Tongue (tissue), 2 donors: Measurements from ENCODE around the gene TBC1D22A. TPM values are rescaled to one million over a fixed set of nuclear protein-coding genes. Genes with fewer than 3 reads are reported as not detected.
"Not testable (repeated sequence)": the region's sequence is repeated elsewhere in the genome, so short reads cannot be mapped to it uniquely, and the experiment has no call there.

Source experiments
- DNase-seq: peaks from one replicate; pipeline ENCODE4 v3.0.0-alpha.2; 2015
- total RNA-seq: library from RNA; depleted of rRNA; stranded (reverse); fragments of >200 nt; gene quantifications from one replicate; pipeline ENCODE4 v1.2.3, GENCODE V29; 2014

TBC1D22A gene
- total RNA-seq, 1 donor from 2014 or later, result 14.3 TPM

DNA sequence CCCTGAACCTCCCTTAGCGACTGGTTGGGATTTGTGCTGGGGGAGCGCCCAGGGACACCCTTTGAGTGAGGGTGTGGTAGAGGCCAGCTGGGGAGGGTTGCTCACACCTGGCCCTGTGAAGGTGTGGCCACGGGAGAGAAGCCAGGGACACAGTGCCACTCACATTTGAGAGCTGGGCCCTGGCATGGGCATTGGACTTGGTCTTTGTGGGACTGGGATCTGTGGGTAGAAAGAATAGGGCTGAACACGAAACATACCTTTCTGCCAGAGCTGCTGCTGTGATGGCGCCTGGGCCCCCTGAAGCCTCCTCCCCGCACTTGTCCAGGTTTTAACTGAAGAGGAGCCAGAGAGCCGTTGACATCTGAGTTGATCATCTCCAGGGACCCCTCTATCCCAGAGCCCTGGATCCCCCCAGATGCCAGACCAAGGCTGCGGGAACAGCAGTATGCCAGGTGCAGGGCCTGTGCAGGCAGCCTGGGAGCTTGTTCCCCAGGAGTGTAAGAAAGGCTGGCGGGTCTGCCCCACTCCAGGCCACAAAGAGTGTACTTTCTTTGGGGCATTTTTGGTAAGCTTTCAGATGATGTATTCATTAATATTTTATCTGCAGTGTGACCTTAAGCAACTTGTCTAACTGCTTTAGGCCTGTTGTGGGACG lies 284.1 kb downstream of the TBC1D22A start:
- no peak for DNase-seq

- DNase-seq, result no peak
Measured at GRCh38 chr22:47047321-47048122, 285.1 kb downstream of the TBC1D22A start.

- no peak for DNase-seq
Measured at GRCh38 chr22:47048123-47049077, 285.9 kb downstream of the TBC1D22A start.

DNA sequence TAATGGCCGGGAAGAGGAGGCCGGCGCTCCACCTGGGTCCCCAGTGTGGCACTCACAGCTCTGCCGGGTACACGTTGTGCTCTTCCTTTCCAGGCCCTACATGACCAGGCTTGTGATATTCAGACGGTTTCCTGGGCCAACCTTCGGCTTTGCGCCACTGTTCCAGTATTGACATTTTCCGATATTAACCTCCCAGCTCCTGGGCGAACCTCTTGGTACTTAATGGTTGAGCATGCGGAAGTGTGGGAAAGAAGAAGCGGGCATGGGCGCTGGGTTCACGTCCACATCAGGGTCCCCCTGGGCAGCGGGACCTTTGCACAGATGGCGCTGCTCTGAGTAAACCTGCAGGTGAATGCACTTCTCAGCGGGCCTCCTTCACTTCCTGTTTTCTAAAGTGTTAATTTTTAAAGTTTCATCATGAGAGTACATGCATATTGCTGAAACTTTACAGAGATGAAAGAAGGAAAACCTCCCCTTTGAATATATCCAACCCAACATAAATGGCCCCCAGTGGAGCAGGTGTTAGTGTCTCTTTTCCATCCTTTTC lies 286.7 kb downstream of the TBC1D22A start:
- no peak for DNase-seq

DNA sequence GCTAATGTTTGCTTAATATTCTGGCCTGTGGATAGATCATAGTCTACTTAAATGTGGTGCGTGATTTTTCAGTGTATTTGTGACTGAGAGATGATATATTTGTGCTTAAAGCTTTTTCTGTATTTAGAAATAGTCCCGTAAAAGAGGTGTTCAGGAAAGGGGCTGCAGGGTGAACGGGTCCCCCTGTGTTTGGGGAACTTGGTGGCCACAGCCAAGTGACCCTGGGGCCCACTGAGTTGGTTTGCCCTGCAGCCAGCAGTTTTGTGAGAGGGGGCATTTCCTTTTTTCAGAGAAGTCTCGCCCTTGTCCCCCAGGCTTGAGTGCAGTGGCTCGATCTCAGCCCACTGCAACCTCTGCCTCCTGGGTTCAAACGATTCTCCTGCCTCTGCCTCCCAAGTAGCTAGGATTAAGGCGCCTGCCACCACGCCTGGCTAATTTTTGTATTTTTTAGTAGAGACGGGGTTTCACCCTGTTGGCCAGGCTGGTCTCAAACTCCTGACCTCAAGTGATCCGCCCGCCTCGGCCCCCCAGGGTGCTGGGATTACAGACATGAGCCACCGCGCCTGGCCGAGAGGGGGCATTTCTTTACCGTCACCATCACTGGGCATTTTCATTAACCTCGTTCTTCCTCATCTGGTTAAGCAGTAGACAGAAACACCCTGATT lies 287.4 kb downstream of the TBC1D22A start:
- not testable (repeated sequence) for DNase-seq

DNA sequence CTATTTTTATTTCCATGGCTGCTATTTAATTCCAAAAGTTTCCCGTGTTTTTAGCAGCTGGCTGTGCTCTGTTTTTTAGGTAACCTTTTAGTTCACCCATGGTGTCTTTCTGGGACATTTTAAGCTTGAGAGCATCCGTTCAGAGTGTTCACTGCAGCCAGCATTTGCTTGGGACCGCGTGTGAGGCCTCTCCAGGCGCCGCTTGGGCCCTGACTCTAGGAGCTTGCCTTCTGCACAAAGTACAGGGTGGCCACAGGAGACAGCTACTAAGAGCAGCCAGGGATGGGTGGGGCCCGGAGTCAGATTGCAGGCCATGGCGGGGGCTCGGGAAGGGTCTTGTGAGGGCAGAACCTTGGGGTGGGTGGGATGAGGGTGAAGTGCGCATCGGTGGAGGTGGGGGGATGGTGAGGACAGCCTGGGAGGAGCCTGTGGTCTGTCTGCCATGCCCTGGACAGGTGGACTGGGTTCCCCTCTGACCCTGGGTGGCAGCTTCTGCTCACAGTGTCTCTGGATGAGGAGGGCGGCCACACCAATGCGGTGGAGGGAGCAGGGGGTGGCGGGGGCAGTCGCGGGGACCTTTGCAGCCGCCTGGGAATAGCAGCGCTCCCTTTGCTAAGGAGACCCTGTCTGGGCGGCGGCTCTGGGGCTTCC lies 288.1 kb downstream of the TBC1D22A start:
- DNase-seq, result peak; percentile 35

DNA sequence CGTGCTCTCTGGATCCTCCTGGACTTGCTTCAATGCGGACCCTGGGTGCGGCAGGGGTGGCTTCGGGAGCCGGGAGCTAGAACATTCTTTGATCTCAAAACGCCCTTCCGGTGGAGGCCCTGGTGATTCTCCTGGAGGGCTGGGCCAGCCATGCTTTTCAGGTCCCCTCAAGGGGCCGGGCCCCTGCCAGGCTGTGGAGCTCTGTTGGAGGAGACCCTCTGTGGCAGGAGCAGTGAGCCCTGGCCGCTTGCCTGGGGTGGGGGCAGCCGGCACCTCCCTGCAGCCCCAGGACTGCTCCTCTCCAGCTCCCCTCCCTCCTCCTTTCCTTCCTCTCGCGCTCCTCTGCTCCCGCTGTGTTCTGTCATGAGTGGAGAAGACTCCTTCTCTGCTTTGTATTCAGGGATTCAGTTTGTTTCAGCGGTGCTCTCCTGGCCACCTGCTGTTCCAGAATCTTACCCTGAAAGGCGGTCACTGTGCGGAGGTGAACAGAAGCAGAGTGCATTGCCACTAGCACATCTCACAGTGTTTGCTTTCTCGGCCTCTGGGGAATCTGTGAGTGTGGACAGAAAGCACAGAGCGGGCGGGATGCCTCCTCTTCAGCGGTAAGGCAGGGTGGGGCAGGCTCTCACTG lies 289.1 kb downstream of the TBC1D22A start:
- no peak for DNase-seq

DNA sequence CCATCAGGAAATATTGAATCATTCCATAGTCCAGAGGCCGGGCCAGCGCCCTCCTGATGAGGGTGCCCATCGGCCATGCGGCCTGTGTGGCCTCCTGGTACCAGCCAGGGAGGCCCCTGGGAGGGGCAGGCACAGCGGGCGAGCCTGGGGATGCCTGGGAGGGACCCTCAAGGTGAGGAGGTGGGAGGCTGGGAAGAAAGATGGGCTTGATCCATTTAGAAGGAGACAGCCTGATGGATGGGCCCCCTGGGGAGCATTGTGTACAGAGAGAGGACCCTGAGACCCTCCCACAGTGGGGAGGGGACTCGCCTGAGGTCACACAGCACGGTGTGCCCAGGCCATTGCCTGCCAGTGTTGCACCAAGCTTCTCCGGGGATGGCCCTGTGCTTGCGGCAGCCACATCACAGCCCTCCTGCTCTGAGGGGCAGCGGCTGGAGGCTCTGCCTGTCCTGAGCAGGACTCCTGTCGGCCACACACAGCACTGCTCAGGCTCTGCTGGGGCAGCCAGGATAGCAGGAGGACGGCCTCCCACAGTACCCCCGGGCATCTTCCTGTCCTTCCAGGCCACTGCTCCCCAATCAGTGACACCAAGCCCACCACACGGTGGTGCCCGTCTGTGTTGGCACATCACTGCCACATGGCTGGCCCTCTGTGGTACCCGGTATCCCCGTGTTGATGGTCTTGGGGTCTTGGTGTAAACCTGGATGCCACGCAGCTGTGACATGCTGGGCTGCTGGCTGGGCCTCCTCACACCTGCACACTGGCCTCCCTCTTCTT lies 290.0 kb downstream of the TBC1D22A start:
- DNase-seq, result no peak

- DNase-seq, result no peak
Measured at GRCh38 chr22:47053013-47053725, 290.7 kb downstream of the TBC1D22A start.

DNA sequence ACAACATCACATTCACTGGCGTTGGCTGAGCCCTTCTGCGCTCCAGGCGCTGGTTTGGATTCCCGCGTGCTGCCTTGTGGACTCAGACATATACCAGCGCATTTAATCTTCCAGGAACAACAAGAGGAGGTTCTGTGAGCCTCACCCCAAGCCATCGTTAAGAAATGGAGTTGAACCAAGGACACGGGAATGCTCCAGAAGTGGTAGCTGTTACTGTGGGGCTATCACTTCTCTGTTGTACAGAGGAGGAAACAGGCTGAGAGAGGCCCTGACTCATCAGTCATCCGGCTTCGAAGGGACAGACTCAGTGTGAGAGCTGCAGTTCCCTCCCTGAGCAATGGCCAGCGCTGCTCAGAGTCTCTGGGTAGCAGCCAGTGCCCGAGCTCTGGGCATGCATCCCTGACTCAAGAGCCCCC lies 291.3 kb downstream of the TBC1D22A start:
- no peak for DNase-seq

DNA sequence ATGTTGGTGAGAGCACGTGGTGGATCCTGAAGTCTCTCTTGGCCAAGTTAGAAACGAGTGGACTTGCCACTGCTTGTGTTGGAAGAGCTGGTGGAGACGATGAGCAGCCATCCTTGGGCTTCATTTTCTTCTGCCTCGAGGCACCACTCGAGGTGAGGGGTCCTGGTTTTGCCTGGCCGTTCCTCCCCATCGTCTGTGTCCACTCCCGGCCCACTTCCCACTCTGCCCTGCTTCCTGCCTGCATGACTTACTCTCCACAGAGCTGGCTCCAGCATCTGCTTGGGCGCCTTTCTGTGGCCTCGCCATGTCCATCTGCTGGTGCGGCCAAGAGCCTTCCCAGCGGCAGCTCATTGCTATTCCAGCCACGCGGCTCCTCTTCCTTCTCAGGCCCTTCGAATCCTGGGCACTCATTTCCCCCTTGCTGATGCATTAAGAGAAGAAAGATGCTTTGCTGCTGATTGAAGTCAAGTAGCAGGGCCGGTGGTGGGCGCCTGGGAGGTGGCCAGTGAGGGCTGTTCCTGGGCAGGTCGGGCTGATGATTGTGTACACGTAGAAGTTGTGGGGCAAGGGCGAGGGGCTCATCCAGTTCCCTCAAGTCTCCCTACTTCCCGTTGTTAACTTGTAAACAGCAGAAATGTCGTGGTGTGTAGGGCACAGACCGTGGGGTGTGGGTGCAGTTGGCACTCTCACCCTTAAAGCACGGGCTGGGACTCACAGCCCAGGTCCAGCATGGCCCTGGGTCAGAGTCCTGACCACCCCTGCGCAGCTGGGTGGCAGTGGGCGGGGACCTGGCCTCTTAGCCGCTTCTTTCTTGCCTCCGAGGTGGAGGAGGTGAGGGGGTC lies 292.0 kb downstream of the TBC1D22A start:
- no peak for DNase-seq

GRCh38 chr22:47055073-47055355 lies 292.6 kb downstream of the TBC1D22A start:
- DNase-seq, result no peak

DNA sequence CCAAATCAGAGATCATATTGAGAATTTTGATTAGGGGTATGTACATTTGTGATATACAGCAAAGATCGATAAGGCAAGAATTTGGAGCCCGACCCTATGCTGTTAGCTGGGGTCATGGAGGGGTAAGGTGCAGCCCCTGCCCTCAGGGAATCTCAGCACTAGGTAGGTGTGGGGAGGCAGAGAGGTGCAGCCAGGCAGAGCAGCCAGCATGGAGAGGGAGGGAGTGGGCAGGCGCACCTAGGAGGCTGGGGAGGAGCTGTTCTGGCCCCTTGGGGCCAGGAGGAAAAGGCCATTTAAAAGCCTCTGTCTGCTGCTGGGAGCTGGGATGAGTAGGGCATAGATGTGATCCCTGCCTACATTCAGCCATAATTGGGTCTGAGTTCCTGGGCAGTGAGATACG lies 293.0 kb downstream of the TBC1D22A start:
- no peak for DNase-seq

DNA sequence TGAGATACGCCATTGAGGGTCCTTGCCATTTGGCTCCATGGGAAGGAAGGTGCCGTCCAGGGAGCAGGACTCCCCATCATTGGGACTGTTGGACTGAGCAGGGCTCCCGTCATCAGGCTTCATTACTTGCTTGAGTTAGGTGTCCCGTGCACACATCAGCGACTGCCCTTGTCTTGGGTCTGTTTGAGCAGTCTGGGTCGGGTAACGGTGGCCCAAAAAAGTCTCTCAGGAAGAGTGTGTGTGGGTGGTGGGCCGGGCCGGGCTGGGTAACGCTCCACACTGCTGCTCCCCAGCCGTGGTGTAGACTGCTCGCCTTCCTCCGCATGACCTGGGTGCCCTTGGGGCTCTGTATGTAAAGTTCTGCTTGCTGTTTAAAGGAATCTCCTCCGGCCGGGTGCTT lies 293.5 kb downstream of the TBC1D22A start:
- DNase-seq, result no peak

GRCh38 chr22:47056361-47056760 lies 293.9 kb downstream of the TBC1D22A start:
- DNase-seq, result no peak

GRCh38 chr22:47056776-47057470 lies 294.5 kb downstream of the TBC1D22A start:
- DNase-seq, result no peak

GRCh38 chr22:47057916-47058585 lies 295.6 kb downstream of the TBC1D22A start:
- DNase-seq, result no peak
